GM12864 (cell line): ENCODE data around the gene E2F1.

Experiments used
- DNase-seq: peaks from one replicate; pipeline ENCODE4 v3.0.0-alpha.2; 2011; ENCODE audit warnings: low read depth
- H3K4me3 ChIP-seq: 2 replicates; pipeline ENCODE4 v1.5.1; 2011; ENCODE audit warnings: mild to moderate bottlenecking, low read depth, low read length, control low read depth
- CTCF ChIP-seq: IDR thresholded peaks from 2 replicates; pipeline ENCODE4 v1.5.1; 2011; ENCODE audit warnings: low read depth, mild to moderate bottlenecking, moderate library complexity, low read length, control low read depth, inconsistent platforms; ENCODE audit errors: missing control alignments

The E2F1 gene

GRCh38 chr20:33674294-33675135, 11.7 kb downstream of the E2F1 start, which contains the start of gene NECAB3:
NECAB3 (minus strand) TSS chr20:33674428; CDS start chr20:33674352, 76 bp downstream.
- peak within 1 kb of the TSS; percentile 72 for H3K4me3 ChIP-seq
- DNase-seq = no peak
- TF ChIP-seq CTCF = no peak

- DNase-seq = no peak
- no peak for TF ChIP-seq CTCF
These were observed 12.5 kb downstream of the E2F1 start for GRCh38 chr20:33673410-33674293.

GRCh38 chr20:33673114-33673409, 13.1 kb downstream of the E2F1 start:
- DNase-seq = no peak
- no peak for TF ChIP-seq CTCF
- H3K4me3 ChIP-seq = no peak overlapping the region; the same call in 1 of the 2 replicates

More at GRCh38 chr20:33673410-33674293, 12.5 kb downstream of the E2F1 start:
- H3K4me3 ChIP-seq = peak overlapping the region; percentile 72

- DNase-seq = no peak
These were observed 13.6 kb downstream of the E2F1 start for GRCh38 chr20:33672426-33673113.

GRCh38 chr20:33671573-33672288, 14.5 kb downstream of the E2F1 start:
- DNase-seq = no peak
- no peak overlapping the region for H3K4me3 ChIP-seq
- TF ChIP-seq CTCF = no peak

More at GRCh38 chr20:33672426-33673113, 13.6 kb downstream of the E2F1 start:
- TF ChIP-seq CTCF = no peak
- no peak overlapping the region for H3K4me3 ChIP-seq
